ENCODE data around the gene IDUA. TPM values are rescaled to one million over a fixed set of nuclear protein-coding genes. Genes with fewer than 3 reads are reported as not detected.

Gene IDUA
- total RNA-seq, 4 donors from 2014 or later: 6.0 to 13.4 (median 11.1) TPM

GRCh38 chr4:959338-960139 is 27.3 kb upstream of the IDUA start:
- intact Hi-C loops (cut with DNase I; ENCODE audit: low total_unique reads): no loop called here
- no peak for TF ChIP-seq POLR2A (IDR thresholded peaks at IDR 0.05)
- TF ChIP-seq, protein P1, sequence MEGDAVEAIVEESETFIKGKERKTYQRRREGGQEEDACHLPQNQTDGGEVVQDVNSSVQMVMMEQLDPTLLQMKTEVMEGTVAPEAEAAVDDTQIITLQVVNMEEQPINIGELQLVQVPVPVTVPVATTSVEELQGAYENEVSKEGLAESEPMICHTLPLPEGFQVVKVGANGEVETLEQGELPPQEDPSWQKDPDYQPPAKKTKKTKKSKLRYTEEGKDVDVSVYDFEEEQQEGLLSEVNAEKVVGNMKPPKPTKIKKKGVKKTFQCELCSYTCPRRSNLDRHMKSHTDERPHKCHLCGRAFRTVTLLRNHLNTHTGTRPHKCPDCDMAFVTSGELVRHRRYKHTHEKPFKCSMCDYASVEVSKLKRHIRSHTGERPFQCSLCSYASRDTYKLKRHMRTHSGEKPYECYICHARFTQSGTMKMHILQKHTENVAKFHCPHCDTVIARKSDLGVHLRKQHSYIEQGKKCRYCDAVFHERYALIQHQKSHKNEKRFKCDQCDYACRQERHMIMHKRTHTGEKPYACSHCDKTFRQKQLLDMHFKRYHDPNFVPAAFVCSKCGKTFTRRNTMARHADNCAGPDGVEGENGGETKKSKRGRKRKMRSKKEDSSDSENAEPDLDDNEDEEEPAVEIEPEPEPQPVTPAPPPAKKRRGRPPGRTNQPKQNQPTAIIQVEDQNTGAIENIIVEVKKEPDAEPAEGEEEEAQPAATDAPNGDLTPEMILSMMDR (IDR thresholded peaks at IDR 0.05): no peak
- H3K4me3 ChIP-seq (ENCODE audit: low read depth, poor library complexity, severe bottlenecking): no peak overlapping the region
- peak in 1 of 2 donors; percentile 78 for DNase-seq (ENCODE audit: low spot score in 2 of 2)
- 80 to 87% methylated on average over 18 to 24 of the region's 24 CpGs for WGBS, 2 donors

- intact Hi-C loops (cut with DNase I; ENCODE audit: low total_unique reads): no loop called here
- no peak overlapping the region for H3K4me3 ChIP-seq (ENCODE audit: low read depth, poor library complexity, severe bottlenecking)
- DNase-seq (ENCODE audit: low spot score in 2 of 2): no peak
- WGBS, 2 donors: 87 to 92% methylated on average over 10 to 12 of the region's 16 CpGs
- TF ChIP-seq, protein P1 (IDR thresholded peaks at IDR 0.05): no peak
Observed at GRCh38 chr4:960140-960635, 26.7 kb upstream of the IDUA start.

GRCh38 chr4:960636-961350 is 26.1 kb upstream of the IDUA start:
- TF ChIP-seq POLR2A (IDR thresholded peaks at IDR 0.05): no peak
- TF ChIP-seq, protein P1 (IDR thresholded peaks at IDR 0.05): no peak
- no peak overlapping the region for H3K4me3 ChIP-seq (ENCODE audit: low read depth, poor library complexity, severe bottlenecking)
- 86 to 89% methylated on average over 28 to 30 of the region's 35 CpGs for WGBS, 2 donors
- intact Hi-C loops (cut with DNase I; ENCODE audit: low total_unique reads): no loop called here
- DNase-seq (ENCODE audit: low spot score in 2 of 2): no peak

- intact Hi-C loops (cut with DNase I; ENCODE audit: low total_unique reads): no loop called here
- H3K4me3 ChIP-seq (ENCODE audit: low read depth, poor library complexity, severe bottlenecking): no peak overlapping the region
- DNase-seq (ENCODE audit: low spot score in 2 of 2): no peak
- TF ChIP-seq POLR2A (IDR thresholded peaks at IDR 0.05): no peak
- TF ChIP-seq, protein P1 (IDR thresholded peaks at IDR 0.05): no peak
- WGBS, 2 donors: 56 to 69% methylated on average over 39 to 50 of the region's 52 CpGs
Observed at GRCh38 chr4:961351-962230, 25.3 kb upstream of the IDUA start.
